Raji (cell line): Measurements from ENCODE around the gene PCDH19.

Experiments used
- POLR2A ChIP-seq: IDR thresholded peaks from 2 replicates; pipeline ENCODE4 v1.6.1; 2011; ENCODE audit warnings: low read depth, low read length, control low read depth; ENCODE audit not compliant: insufficient read depth

The PCDH19 gene

DNA sequence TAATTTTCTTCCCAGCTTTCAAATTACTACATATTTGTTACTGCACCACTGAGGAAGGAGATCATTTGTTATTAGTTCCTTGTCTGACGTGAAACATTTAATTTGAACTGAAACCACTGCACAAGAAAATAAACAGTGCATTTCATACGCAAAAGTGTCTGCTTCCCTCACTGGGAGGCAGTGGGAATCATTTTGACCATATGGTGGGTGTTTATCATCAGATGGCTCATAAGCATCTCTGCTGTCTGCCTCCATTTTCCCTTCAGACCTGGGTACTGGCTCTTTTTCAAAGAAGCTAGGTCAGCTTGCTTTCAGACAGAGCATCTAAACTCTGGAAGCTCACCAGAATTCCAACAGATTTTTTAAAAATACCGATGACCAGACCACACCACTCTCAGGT lies 135.2 kb downstream of the PCDH19 start:
- TF ChIP-seq POLR2A: no peak

DNA sequence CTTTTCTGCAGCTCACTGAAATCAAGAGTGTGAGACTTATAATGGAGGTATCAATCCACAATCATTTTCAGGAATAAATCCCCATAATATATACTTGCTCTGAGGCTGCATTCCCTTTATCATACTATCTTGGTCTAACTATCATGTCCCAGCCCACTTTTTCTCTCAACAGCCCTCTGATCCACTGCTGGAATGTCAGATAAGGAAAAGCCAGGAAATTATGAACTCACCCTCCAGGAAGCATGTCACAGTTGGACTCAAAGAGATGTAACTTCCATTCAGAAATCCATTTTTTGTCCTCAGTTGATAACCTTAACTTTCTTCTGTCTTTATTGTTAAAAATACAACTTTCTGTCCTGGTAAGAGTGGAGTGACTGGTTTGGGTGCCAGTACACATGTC lies 144.9 kb downstream of the PCDH19 start:
- no peak for TF ChIP-seq POLR2A

DNA sequence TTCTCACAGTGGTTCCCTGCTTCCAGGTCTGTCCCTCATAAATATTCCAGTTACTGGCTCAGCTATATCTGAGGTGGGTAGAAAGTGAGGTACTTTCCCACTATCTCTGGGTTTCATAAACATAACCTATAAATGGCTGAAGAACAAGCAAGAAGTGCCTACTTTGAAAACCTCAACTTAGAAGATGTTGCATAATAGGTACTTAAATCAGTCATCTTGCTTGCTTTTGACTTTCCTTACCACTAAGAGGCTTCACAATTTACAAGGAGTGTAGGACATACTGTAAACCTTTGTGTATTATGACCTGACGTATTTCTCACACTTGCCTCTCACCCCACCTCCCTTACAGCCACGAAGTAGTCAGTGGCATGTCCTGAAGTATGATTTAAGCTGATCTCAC lies 145.9 kb downstream of the PCDH19 start:
- TF ChIP-seq POLR2A: no peak

DNA sequence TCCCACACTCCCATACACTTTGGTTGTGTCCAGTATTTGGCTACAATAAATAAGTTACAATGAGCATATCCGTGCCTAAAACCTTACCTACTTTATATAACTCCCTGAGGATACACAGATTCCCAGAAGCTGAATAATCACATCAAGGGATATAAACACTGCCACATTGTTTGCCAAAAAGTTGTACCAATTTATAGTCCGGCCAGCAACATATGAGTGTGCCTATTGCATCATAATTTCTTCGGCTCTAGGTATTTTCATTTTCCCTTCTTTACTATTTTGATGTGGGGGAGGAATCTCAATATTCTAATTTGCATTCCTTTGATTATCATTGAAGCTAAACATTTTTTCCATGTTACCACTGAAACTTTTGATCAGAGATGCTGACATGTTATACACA lies 146.4 kb downstream of the PCDH19 start:
- TF ChIP-seq POLR2A: no peak

DNA sequence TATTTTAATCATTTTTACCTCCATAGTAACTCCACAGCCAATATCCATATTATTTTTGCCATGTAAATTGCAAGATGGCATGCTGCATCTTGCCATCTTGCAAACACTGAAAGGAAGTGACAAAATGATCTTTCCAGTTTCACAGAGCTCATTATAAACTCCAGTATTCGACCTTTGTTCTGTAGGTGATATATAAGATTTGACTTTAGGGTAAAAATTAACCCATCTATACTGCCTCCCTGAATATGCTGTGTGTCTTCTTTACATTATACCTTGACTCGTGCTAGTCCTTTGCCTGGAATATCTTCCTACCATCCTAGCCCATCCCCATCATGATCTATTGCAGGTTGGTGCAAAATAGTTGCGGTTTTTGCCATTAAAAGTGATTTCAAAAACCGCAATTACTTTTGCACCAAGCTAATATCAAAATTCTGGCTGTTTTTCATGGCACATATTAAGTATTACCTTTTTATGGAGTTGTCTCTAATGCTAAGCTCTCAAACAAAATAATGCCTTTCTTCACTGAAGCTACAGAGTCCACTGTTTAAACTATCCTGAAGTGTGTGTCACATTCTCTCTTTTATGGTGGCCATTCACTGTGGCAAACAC lies 161.1 kb downstream of the PCDH19 start:
- no peak for TF ChIP-seq POLR2A

DNA sequence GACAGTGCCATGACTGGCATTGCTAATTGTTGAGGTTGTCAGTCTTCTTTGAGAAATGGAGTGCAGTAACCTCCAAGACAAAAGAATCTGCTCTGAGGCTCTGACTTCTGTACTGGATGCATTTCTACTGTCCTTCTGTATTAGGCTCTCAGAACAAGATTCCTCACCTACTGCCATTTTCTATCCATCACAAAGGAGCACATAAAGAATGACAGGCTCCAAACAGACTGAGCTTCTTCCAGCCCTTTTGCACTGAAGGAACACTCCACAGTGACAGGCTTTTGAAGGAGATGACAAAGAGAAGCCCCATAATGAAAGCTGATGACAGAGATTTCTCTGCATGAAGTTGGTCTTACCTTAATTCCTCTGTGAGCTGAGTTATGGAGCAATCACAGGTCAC lies 162.2 kb downstream of the PCDH19 start:
- no peak for TF ChIP-seq POLR2A

DNA sequence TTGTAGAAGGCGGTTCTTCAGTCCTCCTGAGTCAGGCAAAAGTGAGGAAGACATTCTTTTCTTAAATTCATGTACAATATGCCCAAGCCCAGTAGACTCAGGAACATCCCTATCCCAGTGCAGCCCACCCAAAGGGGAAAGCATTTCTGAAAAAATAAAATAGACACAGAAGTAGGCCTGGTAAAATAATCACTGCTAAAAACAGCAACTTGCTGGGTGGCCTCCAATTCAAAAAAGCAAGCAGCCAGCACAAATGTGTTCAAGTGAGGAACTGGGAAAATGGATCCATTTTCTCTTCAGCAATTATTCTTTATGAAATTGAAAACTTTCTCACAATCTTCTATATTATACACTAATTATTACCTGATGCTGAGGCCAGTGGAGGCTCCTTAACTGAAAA lies 165.4 kb downstream of the PCDH19 start:
- TF ChIP-seq POLR2A: no peak
